HCT116 (cell line): ENCODE measurements around the gene FHOD1. TPM values are rescaled to one million over a fixed set of nuclear protein-coding genes. Genes with fewer than 3 reads are reported as not detected.

Experiments
- ATAC-seq: fragments of 200-7000 bp; cut with Tn5 transposase; 2 replicates; pipeline ENCODE4 v1.9.1; 2020; ENCODE audit warnings: mild to moderate bottlenecking, moderate library complexity
- BruUV-seq: library from RNA; stranded (reverse); fragments of 400-500 nt; replicated peaks from 2 replicates; lab custom pipeline; 2021; lab: Mats Ljungman, UMichigan
- CTCF ChIA-PET: fragments of 300-600 bp; sonication (Branson Sonifier 250); formaldehyde crosslinking; loops from one replicate; lab custom pipeline; 2021; ENCODE audit warnings: antibody characterized with exemption; lab: Charles Lee
- POLR2A ChIA-PET: fragments of 300-600, 350-600 bp; sonication (Branson Sonifier 250); formaldehyde crosslinking; loops from one replicate; lab custom pipeline; 2021; ENCODE audit warnings: antibody characterized with exemption; lab: Charles Lee
- RAD21 ChIA-PET, 2 experiments: fragments of 300-600 bp; sonication (Branson Sonifier 250); formaldehyde crosslinking; loops; one replicate each; lab custom pipeline; 2023; ENCODE audit warnings: low total read pairs in 2 of 2; ENCODE audit not compliant: uncharacterized antibody in 2 of 2, unreplicated experiment in 2 of 2, low non-redundant PET in 1 of 2; lab: Charles Lee
- DNase-seq: peaks from one replicate; pipeline ENCODE4 v3.0.0-alpha.2; 2010; ENCODE audit warnings: low read depth, low spot score
- H2AFZ ChIP-seq: fragments of 200-600 bp; shearing (Covaris generic), sonication (generic); 2 replicates; pipeline ENCODE4 v1.6.1; 2017; ENCODE audit warnings: low read depth, mixed run types, mixed read lengths, antibody characterized with exemption, low read length; ENCODE audit not compliant: poor library complexity, severe bottlenecking
- H3K27ac ChIP-seq: 2 replicates; pipeline ENCODE4 v1.5.1; 2012; ENCODE audit warnings: low read depth, low read length
- H3K27me3 ChIP-seq: fragments of 200-600 bp; sonication (generic); 2 replicates; pipeline ENCODE4 v1.6.1; 2016; ENCODE audit warnings: mixed run types, low read length, mixed read lengths; ENCODE audit not compliant: insufficient read depth
- H3K36me3 ChIP-seq, 2 experiments: fragments of 200-500 bp in 1 of 2; fragments of 200-600 bp in 1 of 2; sonication (Bioruptor generic) in 1 of 2; sonication (generic) in 1 of 2; 2 replicates each; pipeline versions ENCODE4 v1.5.1 to v1.6.1; 2014 to 2016; ENCODE audit warnings: low read length in 2 of 2, inconsistent platforms in 1 of 2, mixed read lengths in 1 of 2, mixed run types in 1 of 2; ENCODE audit not compliant: insufficient read depth in 2 of 2, control insufficient read depth in 1 of 2
- H3K4me1 ChIP-seq, 2 experiments: fragments of 200-600 bp in 1 of 2; sonication (generic) in 1 of 2; 2 replicates each; pipeline versions ENCODE4 v1.5.1 to v1.6.1; 2012 to 2017; ENCODE audit warnings: low read length in 2 of 2, inconsistent platforms in 1 of 2, mild to moderate bottlenecking in 1 of 2, mixed read lengths in 1 of 2, mixed run types in 1 of 2, moderate library complexity in 1 of 2; ENCODE audit not compliant: insufficient read depth in 2 of 2, control insufficient read depth in 1 of 2
- H3K4me2 ChIP-seq: fragments of 200-600 bp; sonication (generic); 2 replicates; pipeline ENCODE4 v1.6.1; 2017; ENCODE audit warnings: mixed run types, low read length, mixed read lengths
- H3K4me3 ChIP-seq, 2 experiments: fragments of 200-600 bp in 1 of 2; sonication (generic) in 1 of 2; replicated peaks in 1 of 2; 2 replicates each; pipeline ENCODE4 v1.5.1; 2011 to 2016; ENCODE audit warnings: low read length in 2 of 2, control low read depth in 1 of 2, low read depth in 1 of 2, mild to moderate bottlenecking in 1 of 2, mixed read lengths in 1 of 2, mixed run types in 1 of 2
- H3K79me2 ChIP-seq: fragments of 200-600 bp; sonication (generic); 2 replicates; pipeline ENCODE4 v1.6.1; 2017; ENCODE audit warnings: mild to moderate bottlenecking, mixed run types, low read length, moderate library complexity, mixed read lengths; ENCODE audit not compliant: insufficient read depth
- H3K9ac ChIP-seq: fragments of 200-600 bp; sonication (generic); 2 replicates; pipeline ENCODE4 v1.6.1; 2016; ENCODE audit warnings: low read length, mixed read lengths
- H3K9me2 ChIP-seq: fragments of 200-600 bp; sonication (generic), shearing (Covaris generic); 2 replicates; pipeline ENCODE4 v1.6.1; 2017; ENCODE audit warnings: mixed run types, mild to moderate bottlenecking, moderate library complexity; ENCODE audit not compliant: insufficient read depth
- H3K9me3 ChIP-seq, 2 experiments: fragments of 200-500 bp in 1 of 2; fragments of 200-600 bp in 1 of 2; sonication (Bioruptor generic) in 1 of 2; sonication (generic) in 1 of 2; 2 replicates each; pipeline ENCODE4 v1.6.1; 2014 to 2017; ENCODE audit warnings: low read length in 2 of 2, mixed read lengths in 2 of 2, inconsistent platforms in 1 of 2, low read depth in 1 of 2, mild to moderate bottlenecking in 1 of 2, mixed run types in 1 of 2, moderate library complexity in 1 of 2; ENCODE audit not compliant: control insufficient read depth in 1 of 2, insufficient read depth in 1 of 2
- H4K20me1 ChIP-seq: fragments of 200-600 bp; sonication (generic), shearing (Covaris generic); 2 replicates; pipeline ENCODE4 v1.6.1; 2017; ENCODE audit warnings: mixed run types, mild to moderate bottlenecking, moderate library complexity; ENCODE audit not compliant: insufficient read depth
- CBX3 ChIP-seq: IDR thresholded peaks from 2 replicates; pipeline ENCODE4 v1.6.1; 2012; ENCODE audit warnings: low read depth
- CEBPB ChIP-seq: IDR thresholded peaks from 2 replicates; pipeline ENCODE4 v1.6.1; 2012; ENCODE audit warnings: low read depth
- CTCF ChIP-seq, 3 experiments: fragments of 200-600 bp in 1 of 3; sonication (generic) in 1 of 3; IDR thresholded peaks in 2 of 3; conservative IDR thresholded peaks in 1 of 3; 2 replicates each; pipeline ENCODE4 v1.5.1; 2012 to 2017; ENCODE audit warnings: low read depth in 2 of 3, low read length in 2 of 3, antibody characterized with exemption in 1 of 3, borderline replicate concordance in 1 of 3, control low read depth in 1 of 3, mild to moderate bottlenecking in 1 of 3, mixed read lengths in 1 of 3, mixed run types in 1 of 3, moderate library complexity in 1 of 3; ENCODE audit not compliant: insufficient read depth in 1 of 3
- EZH2phosphoT487 ChIP-seq: fragments of 200-600 bp; IDR thresholded peaks from 2 replicates; pipeline ENCODE4 v1.6.1; 2018; ENCODE audit warnings: antibody characterized with exemption, borderline replicate concordance
- JUND ChIP-seq: IDR thresholded peaks from 2 replicates; pipeline ENCODE4 v1.6.1; 2012
- POLR2A ChIP-seq: IDR thresholded peaks from 2 replicates; pipeline ENCODE4 v1.7.0; 2011; ENCODE audit warnings: borderline replicate concordance; ENCODE audit not compliant: insufficient read depth, insufficient read length; ENCODE audit errors: extremely low read depth
- POLR2AphosphoS5 ChIP-seq: IDR thresholded peaks from 2 replicates; pipeline ENCODE4 v1.6.1; 2011; ENCODE audit warnings: mild to moderate bottlenecking, low read depth, low read length, moderate library complexity
- REST ChIP-seq: IDR thresholded peaks from 2 replicates; pipeline ENCODE4 v1.6.1; 2012; ENCODE audit warnings: low read depth
- SRF ChIP-seq: IDR thresholded peaks from 2 replicates; pipeline ENCODE4 v1.6.1; 2012; ENCODE audit warnings: low read depth
- TCF7L2 ChIP-seq: IDR thresholded peaks from 2 replicates; pipeline ENCODE4 v1.7.0; 2011; ENCODE audit warnings: borderline replicate concordance, inconsistent platforms; ENCODE audit not compliant: insufficient read depth, insufficient read length; ENCODE audit errors: extremely low read depth
- ZBTB33 ChIP-seq: IDR thresholded peaks from 2 replicates; pipeline ENCODE4 v1.6.1; 2011; ENCODE audit warnings: mild to moderate bottlenecking, low read length, moderate library complexity; ENCODE audit not compliant: insufficient replicate concordance; ENCODE audit errors: extremely low read depth
- ZFX ChIP-seq: fragments of 450-650 bp; IDR thresholded peaks from 2 replicates; pipeline ENCODE4 v1.6.1; 2017
- ZNF274 ChIP-seq: fragments of 200-500 bp; sonication (Bioruptor generic); IDR thresholded peaks from 2 replicates; pipeline ENCODE4 v1.6.1; 2014; ENCODE audit warnings: mild to moderate bottlenecking, low read depth, low read length, inconsistent platforms
- intact Hi-C: fragments of 100-400 bp; cut with micrococcal nuclease; formaldehyde crosslinking; loops from 2 replicates; pipeline ENCODE4 v1.10.0; 2022
- total RNA-seq: library from RNA; stranded (reverse); gene quantifications from one replicate; pipeline ENCODE4 v1.2.1, GENCODE V29; 2021; ENCODE audit not compliant: unreplicated experiment

FHOD1 gene
- total RNA-seq, 1 experiment from 2014 or later: 69.2 TPM

GRCh38 chr16:67216612-67217490, 30.4 kb downstream of the FHOD1 start:
- no TSS peak for BruUV-seq
- Histone ChIP-seq H3K27ac (no peak overlapping the region), H3K27me3 (no peaks in the 10 kb centered on the region), H3K9ac (no peak overlapping the region), H4K20me1 (no peaks in the 10 kb centered on the region), H3K79me2 (no peaks in the 10 kb centered on the region), H2AFZ (no peak overlapping the region), H3K4me3 (no peak overlapping the region), H3K9me2 (no peaks in the 10 kb centered on the region), H3K4me2 (no peak overlapping the region), H3K4me1 (peaks cover 0 to 8% of the 10 kb centered on the region in 2 experiments; a peak in 2 of 4 replicates), H3K36me3 (no peaks in the 10 kb centered on the region), H3K9me3 (no peaks in the 10 kb centered on the region)
- intact Hi-C loops: no loop called here
- ATAC-seq: no peak
- ChIA-PET POLR2A (interaction anchor here (1.0 kb wide), 1 partner anchor 10 kb away, joined by 3 read pairs; the partner anchor contains the start of gene TMEM208), CTCF (no interaction called here), RAD21 (no interaction called here)
- no peak for TF ChIP-seq ZBTB33
- no peak for TF ChIP-seq ZNF274
- TF ChIP-seq CTCF (IDR thresholded peaks at IDR 0.05 in 2 of 3, conservative IDR thresholded peaks at IDR 0.05 in 1 of 3; ENCODE audit: borderline replicate concordance in 1 of 3, insufficient read depth in 1 of 3, low read depth in 2 of 3, low read length in 2 of 3): no peak
- no peak for TF ChIP-seq POLR2A
- TF ChIP-seq CBX3: no peak
- TF ChIP-seq POLR2AphosphoS5: no peak
- TF ChIP-seq ZFX: no peak
- no peak for TF ChIP-seq TCF7L2
- TF ChIP-seq EZH2phosphoT487: no peak
- no peak for TF ChIP-seq SRF
- TF ChIP-seq JUND: no peak
- TF ChIP-seq REST: no peak
- no peak for TF ChIP-seq CEBPB
- DNase-seq: no peak
